ENCODE data around the gene IP6K2.
"Not testable (repeated sequence)": the region's sequence is repeated elsewhere in the genome, so short reads cannot be mapped to it uniquely, and the experiment has no call there.

DNA sequence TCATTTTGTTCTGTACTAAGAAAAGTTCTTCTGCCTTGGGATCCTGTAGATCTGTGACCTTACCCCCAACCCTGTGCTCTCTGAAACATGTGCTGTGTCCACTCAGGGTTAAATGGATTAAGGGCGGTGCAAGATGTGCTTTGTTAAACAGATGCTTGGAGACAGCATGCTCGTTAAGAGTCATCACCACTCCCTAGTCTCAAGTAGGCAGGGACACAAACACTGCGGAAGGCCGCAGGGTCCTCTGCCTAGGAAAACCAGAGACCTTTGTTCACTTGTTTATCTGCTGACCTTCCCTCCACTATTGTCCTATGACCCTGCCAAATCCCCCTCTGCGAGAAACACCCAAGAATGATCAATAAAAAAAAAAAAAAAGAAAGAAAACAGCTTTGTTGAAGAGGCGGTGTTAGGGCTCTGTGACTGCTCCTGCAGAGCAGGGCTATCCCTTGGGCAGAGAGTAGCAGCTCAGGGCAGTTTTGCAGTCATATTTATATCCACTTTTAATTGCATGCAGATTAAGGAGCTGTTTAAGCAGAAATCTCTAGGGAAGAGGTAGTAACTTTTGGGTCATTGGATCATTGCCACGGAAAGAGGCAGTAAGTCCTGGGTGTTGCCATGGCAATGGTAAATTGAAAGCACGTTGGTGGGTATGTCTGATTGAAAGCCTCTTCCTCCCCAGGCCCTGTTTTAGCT lies 18.2 kb upstream of the IP6K2 start:
- not testable (repeated sequence) for TF ChIP-seq EZH2 (IDR thresholded peaks at IDR 0.05; ENCODE audit: low read length, unreplicated experiment); EZH2phosphoT487 (IDR thresholded peaks at IDR 0.05; ENCODE audit: borderline replicate concordance, low read length)
- TF ChIP-seq, protein P1, sequence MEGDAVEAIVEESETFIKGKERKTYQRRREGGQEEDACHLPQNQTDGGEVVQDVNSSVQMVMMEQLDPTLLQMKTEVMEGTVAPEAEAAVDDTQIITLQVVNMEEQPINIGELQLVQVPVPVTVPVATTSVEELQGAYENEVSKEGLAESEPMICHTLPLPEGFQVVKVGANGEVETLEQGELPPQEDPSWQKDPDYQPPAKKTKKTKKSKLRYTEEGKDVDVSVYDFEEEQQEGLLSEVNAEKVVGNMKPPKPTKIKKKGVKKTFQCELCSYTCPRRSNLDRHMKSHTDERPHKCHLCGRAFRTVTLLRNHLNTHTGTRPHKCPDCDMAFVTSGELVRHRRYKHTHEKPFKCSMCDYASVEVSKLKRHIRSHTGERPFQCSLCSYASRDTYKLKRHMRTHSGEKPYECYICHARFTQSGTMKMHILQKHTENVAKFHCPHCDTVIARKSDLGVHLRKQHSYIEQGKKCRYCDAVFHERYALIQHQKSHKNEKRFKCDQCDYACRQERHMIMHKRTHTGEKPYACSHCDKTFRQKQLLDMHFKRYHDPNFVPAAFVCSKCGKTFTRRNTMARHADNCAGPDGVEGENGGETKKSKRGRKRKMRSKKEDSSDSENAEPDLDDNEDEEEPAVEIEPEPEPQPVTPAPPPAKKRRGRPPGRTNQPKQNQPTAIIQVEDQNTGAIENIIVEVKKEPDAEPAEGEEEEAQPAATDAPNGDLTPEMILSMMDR (conservative IDR thresholded peaks at IDR 0.05; ENCODE audit: low read depth, low read length) = not testable (repeated sequence)
